Fibroblast of mammary gland (primary cell): ENCODE measurements around the gene ZNF81.
"Not testable (repeated sequence)": the region's sequence is repeated elsewhere in the genome, so short reads cannot be mapped to it uniquely, and the experiment has no call there.

Experiments
- DNase-seq: peaks from one replicate; pipeline ENCODE4 v3.0.0-alpha.2; 2010; ENCODE audit warnings: low read depth
- H3K4me3 ChIP-seq: 2 replicates; pipeline ENCODE4 v1.5.1; 2011; ENCODE audit warnings: low read depth, mild to moderate bottlenecking, low read length, moderate library complexity; ENCODE audit not compliant: control insufficient read depth
- CTCF ChIP-seq: conservative IDR thresholded peaks from 2 replicates; pipeline ENCODE4 v1.5.1; 2011; ENCODE audit warnings: low read depth, low read length, inconsistent platforms; ENCODE audit not compliant: control insufficient read depth, insufficient read depth

The ZNF81 gene

DNA sequence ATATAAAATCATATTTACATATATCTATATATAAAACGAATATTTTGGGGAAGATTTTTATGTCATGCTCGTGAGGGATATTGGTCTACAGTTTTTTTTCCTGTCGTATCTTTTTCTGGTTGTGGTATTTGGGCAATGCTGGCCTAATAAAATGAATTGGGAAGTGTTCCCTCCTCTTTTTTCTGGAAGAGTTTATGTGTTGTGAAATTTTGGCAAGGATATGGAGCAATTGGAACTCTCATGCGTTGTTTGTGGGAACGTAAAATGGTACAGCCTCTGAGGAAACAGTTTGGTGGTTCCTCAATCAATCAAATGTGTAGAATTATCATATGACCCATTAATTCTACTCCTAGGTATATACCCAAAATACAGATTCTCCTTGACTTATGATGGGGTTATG lies 97.2 kb downstream of the ZNF81 start:
- TF ChIP-seq CTCF, result no peak
- no peak for DNase-seq
- no peak overlapping the region for H3K4me3 ChIP-seq

GRCh38 chrX:47936224-47936939 lies 99.7 kb downstream of the ZNF81 start:
- TF ChIP-seq CTCF, result no peak
- no peak overlapping the region for H3K4me3 ChIP-seq
- DNase-seq, result no peak

GRCh38 chrX:47936940-47937317 lies 100.2 kb downstream of the ZNF81 start:
- no peak overlapping the region for H3K4me3 ChIP-seq
- DNase-seq, result no peak
- TF ChIP-seq CTCF, result no peak

DNA sequence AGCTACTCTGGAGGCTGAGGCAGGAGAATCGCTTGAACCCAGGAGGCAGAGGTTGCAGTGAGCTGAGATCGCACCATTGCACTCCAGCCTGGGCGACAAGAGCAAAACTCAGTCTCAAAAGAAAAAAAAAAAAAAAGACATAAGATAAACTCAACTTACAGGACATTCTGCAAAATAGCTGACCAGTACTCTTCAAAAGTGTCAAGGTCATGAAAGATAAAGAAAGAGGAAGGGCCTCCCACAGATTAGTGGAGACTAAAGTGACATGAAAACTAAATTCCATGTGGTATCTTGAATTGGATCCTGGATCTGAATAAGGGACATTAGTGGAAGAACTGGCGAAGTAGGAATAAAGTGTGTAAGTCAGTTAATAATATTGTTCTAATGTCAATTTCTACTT lies 103.7 kb downstream of the ZNF81 start:
- DNase-seq, result no peak
- no peak overlapping the region for H3K4me3 ChIP-seq
- TF ChIP-seq CTCF, result no peak

DNA sequence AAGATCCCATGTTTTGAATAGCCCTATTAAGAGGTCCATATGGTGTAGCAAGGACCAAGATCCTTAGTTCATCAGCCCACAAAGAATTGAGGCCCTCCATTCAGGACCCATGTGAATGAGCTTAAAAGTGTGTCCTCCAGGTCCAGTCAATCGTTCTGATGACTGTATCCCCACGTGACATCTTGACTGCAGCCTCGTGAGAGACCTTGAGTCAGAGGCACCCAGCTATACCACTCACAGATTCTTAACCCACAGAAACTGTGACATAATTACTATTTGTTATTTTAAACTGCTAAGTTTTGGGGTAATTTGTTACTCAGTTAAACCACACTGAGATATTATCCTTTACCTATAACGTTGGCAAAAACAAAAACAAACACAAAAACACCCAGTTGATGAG lies 104.7 kb downstream of the ZNF81 start:
- no peak for DNase-seq
- no peak overlapping the region for H3K4me3 ChIP-seq
- no peak for TF ChIP-seq CTCF

- DNase-seq, result not testable (repeated sequence)
Observed at GRCh38 chrX:47955295-47955694, 118.6 kb downstream of the ZNF81 start.

DNA sequence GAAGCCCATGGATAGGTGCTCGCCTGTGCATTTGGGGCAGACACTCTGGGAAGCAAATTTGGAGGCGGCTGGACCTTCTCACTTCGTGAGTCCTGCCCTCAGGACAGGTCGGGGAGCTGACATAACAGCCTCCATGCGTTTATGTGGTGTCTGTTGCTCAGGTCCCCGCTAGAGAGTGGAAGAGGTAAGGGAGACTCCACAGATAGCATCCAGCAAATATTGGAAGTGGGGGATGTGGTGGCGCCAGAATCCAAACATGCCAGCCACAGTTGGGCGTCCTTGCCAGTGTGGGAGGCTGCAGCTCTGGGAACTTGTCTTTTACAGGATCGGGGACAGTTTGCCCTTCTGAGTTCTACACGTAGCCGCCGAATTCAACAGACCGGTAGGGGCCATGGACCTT lies 119.3 kb downstream of the ZNF81 start:
- H3K4me3 ChIP-seq, result no peak overlapping the region
- no peak for TF ChIP-seq CTCF
- no peak for DNase-seq

More at GRCh38 chrX:47955295-47955694, 118.6 kb downstream of the ZNF81 start:
- H3K4me3 ChIP-seq, result not testable (repeated sequence)

- not testable (repeated sequence) for H3K4me3 ChIP-seq, DNase-seq
Observed at GRCh38 chrX:47958206-47958605, 121.5 kb downstream of the ZNF81 start.
